HG03354 (cell line): ENCODE results near the gene PRKCI.
"Not testable (repeated sequence)": the region's sequence is repeated elsewhere in the genome, so short reads cannot be mapped to it uniquely, and the experiment has no call there.

ENCODE experiments used
- ATAC-seq: cut with Tn5 transposase; IDR thresholded peaks from one replicate; pipeline ENCODE4 v1.9.1; 2021; ENCODE audit warnings: mild to moderate bottlenecking; ENCODE audit not compliant: unreplicated experiment, poor library complexity, severe bottlenecking

The PRKCI gene

DNA sequence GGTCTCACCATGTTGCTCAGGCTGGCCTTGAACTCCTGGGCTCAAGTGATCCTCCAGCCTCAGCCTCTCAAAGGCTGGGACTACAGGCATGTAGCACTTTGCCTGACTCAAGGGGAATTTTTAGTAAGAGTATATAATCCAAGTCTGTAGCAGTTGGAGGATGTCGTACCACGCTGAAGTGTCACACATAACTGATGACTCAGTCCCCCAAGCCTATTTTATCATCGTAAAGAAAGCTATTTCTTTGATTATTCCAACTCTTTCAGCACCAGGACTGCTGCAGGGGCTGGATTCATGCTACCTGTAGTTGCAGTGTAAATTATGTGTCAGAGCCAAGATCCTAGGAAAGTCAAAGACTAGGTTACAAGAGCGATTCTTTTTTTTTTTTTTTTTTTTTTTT is 1.4 kb upstream of the PRKCI start:
- no peak for ATAC-seq

DNA sequence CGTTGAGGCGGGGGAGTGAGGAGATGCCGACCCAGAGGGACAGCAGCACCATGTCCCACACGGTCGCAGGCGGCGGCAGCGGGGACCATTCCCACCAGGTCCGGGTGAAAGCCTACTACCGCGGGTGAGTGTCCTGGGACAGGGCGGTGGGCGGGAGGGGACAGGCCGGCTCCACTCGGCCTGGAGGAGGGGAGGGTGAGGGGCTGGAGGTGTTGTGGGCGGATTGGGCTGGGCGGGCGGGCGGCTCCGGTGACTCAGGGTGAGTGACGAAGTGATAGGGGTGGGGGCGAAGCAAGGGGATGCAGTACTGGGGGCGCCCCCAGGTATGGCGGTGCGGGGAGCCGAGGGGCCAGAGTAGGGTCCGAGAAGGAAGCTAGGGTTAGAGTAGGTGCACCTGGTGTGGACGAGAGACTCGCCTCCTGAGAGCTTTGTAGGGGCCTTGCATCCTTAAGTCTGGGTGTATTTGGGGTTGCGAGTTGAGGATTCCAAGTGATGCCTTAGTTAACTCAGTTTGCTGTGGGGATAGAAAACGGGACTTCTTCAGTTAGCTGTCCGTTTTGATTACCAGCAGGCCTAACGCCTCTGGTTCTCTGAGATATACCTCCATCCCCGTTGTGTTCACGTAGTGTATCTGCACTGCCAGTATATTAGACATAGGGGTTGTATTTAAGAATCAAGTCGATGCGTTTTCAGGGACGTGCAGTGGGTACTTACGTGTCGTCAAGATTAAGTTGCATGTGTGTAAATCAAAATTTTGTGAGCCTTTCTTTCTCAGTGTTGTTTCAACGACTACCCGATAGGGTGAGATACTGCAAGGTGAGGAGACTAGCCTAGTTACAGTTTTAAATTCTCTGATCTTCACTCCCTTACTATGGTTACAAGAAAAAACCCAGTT is 670 bp downstream of the PRKCI start:
- peak; percentile 37 for ATAC-seq

DNA sequence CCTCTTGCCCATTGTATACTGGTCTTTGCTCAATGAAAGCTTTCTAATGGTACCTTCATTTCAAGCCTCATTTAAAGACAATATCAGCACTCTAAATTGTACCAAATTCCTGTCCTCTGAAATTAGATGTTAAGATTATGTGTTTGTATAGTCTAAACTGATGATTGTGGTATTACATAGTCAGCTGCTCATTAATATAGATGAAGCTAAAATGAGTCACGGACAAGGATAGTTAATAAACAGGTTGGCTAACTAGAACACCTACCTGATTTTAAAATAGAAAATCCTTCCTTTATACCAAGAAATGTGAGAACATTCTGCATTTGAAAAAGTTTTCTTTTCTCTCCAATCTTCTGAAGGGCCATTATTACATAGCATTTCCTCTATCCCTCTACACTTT is 2.9 kb downstream of the PRKCI start:
- no peak for ATAC-seq

DNA sequence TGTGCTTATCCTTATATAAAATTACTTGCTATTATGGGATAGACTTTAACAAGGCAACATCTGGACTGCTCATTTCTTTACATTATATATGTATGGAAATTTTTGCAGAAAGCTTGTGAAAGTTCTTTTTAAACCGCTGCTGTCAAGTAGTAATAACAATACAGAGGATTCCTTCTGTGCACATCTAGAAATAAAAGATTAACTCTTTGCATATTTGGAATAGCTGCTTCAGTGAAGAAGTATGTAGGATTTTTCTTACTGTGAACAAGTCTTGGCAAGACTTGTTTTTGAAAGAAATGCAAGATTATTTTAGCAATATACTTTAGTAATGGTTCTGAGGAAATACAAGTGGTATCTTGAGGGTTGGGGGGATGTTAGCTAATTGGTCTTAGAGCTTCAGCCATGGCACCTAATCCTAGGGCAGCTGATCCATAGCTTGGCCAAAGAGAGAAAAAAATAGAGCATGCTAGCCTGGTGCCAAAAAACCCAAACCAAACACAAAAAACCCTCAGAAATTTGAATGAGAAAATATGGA is 4.3 kb downstream of the PRKCI start:
- ATAC-seq, result no peak

DNA sequence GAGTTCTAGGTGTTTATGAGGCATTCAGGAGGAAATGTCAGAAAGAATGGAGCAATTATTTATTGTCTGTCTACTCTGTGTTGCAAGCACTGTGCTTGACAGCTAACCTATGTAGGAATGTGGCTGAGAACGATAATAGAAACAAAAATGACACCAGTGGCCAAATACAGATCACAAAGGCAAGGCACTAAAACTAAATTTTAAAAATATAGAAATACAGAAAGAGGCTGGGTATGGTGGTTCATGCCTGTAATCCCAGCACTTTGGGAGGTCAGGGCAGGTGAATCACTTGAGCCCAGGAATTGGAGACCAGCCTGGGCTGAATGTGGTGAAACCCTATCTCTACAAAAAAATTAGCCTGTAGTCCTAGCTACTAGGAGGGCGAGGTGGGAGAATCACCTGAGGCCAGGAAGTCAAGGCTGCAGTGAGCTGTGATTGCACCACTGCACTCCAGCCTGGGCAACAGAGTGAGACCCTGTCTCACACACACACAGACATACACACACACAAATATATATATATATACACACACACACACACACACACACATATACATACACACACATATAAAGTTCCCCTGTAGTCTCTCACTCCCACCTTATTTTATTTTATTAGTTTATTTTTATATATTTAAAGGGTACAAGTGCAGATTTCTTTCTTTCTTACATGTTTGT is 6.0 kb downstream of the PRKCI start:
- no peak for ATAC-seq

DNA sequence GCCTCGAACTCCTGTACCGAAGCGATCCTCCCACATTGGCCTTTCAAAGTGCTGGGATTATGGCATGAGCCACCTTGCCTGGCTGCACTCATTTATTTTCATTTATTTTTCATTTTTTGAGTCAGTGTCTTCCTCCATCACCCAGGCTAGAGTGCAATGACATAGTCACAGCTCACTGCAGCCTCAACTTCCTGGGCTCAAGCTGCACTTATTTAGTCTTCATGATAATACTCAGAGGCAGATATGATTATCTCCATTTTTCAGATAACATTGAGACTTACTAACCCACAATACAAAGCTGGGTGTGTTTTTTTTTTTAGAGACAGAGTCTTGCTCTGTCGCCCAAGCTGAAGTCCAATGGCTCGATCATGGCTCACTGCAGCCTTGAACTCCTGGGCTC is 10.0 kb downstream of the PRKCI start:
- ATAC-seq, result no peak

DNA sequence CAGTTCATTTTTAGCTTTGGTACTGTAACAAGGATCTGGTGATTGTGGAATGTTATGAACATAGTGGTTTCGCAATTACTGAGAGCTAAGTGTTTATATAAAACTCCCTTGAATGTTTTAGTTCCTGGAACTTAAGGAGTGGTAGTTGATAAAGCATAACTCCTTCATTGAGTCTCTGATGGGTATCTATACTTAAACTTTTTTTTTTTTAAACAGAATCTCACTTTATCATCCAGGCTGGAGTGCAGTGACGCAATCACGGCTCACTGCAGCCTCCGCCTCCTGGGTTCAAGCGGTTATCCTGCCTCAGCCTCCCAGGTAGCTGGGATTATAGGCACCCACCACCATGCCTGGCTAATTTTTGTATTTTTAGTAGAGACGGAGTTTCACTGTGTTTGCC is 11.3 kb downstream of the PRKCI start:
- ATAC-seq, result no peak

DNA sequence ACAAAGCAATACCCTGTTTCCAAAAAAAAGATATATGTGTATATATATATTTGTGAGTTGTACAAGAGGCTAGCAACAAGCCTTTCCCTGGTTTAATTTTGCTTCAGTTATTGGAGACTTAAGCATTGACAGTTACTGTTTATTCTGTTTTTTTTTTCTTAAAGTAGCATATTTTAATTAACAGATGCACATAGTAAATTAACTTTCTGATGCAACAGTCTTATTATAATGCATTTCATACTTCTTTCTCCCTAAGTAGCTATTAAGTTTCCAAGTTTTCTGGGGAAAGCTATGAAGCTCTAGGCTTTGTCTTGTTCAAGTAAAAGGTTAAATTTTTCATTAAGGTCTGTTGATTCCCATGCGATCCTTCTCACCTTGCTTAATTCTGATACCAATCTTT is 17.9 kb downstream of the PRKCI start:
- no peak for ATAC-seq

DNA sequence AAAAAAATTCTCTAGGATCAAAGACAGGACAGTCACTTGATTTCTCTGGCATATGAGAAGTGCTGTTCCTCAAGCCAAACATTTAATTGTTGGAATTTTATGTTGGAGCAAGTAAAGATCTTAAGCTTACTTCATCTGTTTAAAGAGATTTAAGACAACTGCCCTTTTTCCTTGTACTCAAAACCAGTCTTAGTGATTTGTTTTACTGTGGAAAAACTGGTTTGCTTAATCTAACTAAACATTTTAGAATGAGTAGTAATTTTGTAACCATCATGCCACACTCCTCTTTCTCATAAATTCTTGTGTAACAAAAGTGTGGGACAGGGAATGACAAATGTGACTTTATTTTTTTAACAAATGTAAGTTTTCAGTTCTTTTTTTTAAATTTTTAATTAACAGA is 18.4 kb downstream of the PRKCI start:
- no peak for ATAC-seq

DNA sequence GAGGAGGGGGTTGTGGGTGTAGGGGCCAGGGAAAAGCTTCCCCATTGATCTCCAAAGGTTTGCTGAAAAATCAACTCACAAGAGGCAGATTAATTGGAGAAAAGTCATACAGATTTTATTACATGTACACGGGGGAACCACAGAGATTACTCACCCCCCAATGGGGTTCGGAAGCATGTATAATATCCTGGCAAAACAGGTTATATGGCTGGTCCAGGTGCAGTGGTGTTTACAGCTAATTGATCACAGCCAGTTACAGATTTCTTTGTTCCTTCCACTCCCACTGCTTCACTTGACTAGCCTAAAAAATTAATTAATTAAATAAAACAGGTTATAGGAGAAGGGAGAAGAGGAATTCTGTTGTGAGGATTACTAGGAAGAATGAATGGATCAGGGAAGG is 22.4 kb downstream of the PRKCI start:
- no peak for ATAC-seq

DNA sequence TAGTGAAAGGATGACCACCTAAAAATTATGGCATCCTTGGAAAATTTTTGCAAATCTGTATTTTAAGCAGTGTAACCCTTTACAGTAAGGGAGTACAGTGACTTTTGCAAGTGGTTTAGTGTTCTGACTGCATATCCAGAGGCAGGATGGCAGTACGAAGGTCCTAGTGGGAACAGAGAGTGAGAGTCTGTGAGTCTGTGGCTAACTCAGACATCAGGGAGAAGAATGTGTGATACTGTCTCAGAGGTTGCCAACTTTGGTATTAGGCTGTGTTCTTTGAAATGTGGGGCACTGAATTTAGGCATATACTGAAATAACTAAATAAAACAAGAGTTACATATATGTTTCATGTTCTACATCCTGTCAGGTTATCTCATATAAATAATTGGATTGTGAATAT is 25.7 kb downstream of the PRKCI start:
- peak; percentile 44 for ATAC-seq

DNA sequence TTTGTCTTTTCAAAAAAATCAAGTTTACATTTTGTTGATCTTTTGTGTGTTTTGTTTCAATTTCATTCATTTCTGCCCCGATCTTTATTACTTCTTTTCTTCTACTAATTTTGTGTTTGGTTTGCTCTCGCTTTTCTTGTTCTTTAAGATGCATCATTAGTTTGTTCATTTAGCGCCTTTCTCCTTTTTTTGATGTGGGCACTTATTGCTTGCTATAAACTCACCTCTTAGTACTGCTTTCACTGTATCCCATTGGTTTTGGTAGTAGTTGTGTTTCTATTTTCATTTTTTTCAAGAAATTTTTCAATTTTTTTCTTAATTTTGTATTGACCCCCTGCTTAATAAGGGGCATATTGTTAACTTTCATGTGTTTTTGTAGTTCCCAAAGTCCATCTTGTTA is 34.4 kb downstream of the PRKCI start:
- no peak for ATAC-seq

DNA sequence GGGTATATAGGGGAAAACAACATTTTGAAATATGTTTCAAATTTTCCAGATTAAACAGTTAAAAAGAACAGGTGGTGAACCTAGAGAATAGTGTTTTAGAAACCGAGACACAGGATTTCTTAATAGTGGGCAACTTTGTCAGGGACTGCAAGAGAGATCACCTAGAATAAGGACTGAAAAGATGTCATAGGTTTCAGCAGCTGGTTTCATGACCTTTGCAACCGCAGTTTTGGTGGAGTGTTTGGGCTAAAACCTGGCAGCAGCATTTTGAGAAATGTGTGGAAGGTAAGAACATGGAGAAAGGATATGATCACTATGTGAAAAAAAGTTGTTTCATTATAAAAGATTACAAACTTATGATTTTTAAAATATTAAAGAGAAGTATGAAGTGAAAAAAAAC is 34.9 kb downstream of the PRKCI start:
- ATAC-seq, result peak; percentile 76

DNA sequence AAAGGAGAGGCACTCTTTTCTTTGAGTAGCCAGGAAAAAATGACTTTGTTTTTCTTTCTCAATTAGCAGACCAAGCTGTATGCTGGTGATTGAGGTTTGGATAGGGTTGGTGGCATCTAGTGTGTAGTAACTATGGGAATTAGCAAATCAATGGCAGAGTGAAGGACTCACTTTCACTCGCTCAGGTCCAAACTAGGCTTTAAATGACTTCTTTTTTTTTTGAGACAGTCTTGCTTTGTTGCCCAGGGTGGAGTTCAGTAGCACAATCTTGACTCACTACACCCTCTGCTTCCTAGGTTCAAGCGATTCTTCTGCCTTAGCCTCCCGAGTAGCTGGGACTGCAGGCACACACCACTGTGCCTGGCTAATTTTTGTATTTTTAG is 35.9 kb downstream of the PRKCI start:
- peak; percentile 33 for ATAC-seq

DNA sequence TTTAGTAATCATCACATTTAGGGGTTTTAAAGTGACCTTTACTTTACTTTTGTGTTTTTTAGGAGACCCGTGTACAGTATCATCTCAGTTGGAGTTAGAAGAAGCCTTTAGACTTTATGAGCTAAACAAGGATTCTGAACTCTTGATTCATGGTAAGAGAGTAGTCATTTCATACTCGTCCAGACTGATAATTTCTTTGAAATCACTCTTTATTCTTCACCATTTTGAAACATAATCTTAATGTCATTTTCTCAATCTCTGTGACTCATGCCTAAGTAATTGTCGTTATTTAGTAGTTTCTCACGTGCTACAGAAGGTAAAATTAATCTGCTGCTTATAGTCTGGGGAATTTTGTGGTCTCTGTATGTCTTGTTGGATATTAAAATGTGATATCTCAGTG is 37.7 kb downstream of the PRKCI start:
- no peak for ATAC-seq

DNA sequence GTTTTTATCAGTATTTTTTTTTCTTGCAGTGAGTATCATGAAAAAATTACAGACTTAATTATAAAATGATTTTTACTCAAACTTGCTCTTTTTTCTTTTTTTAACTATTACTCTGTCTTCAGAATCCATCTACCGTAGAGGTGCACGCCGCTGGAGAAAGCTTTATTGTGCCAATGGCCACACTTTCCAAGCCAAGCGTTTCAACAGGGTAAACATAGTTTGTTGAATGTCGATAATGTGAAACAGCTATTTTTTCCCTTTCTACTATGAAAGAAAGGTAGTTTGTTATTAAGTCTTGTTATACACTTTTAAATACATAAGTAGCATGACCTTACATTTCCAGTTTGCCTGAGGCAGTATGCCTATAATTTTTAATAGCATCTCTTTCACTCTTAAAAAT is 45.6 kb downstream of the PRKCI start:
- no peak for ATAC-seq

DNA sequence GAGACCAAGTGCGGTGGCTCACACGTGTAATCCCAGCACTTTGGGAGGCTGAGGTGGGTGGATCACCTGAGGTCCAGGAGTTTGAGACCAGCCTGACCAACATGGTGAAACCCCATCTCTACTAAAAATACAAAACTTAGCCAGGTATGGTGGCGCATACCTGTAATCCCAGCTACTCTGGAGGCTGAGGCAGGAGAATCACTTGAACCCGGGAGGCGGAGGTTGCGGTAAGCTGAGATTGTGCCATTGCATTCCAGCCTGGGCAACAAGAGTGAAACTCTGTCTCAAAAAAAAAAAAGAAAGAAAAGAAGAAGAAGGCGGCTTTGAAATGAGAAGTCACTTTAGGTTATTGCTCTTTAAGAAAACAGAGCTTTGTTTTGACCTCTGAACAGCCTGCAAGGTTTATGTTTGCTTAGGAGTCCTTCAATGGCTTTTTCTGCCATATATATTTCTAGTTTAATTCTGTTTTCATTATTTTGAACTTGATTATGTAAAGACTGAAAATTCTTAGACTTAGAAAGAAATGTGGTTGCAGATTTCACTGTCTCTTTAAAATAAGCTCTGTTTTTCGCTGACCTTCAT is 47.5 kb downstream of the PRKCI start:
- not testable (repeated sequence) for ATAC-seq

DNA sequence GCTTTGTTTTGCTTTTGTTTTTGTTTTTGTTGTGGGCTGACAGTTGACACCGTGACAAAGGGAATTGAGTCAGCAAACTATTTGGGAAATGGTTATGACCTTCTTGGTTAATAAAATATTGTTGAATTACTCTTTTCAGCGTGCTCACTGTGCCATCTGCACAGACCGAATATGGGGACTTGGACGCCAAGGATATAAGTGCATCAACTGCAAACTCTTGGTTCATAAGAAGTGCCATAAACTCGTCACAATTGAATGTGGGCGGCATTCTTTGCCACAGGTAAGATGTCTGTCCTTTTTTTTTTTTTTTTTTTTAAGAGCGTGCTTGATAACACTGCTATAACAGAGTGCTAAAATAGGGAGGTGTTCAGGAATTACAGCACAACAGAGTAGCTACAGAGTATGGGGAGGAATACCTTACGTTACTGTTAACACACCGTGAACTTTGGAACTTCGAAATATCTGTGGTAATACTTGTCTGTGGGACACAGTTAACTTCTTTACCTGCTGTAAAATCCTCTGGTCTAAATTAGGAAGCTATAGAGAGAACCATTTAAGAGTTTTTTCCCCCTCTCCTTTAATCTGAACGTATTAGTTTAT is 48.2 kb downstream of the PRKCI start:
- no peak for ATAC-seq

DNA sequence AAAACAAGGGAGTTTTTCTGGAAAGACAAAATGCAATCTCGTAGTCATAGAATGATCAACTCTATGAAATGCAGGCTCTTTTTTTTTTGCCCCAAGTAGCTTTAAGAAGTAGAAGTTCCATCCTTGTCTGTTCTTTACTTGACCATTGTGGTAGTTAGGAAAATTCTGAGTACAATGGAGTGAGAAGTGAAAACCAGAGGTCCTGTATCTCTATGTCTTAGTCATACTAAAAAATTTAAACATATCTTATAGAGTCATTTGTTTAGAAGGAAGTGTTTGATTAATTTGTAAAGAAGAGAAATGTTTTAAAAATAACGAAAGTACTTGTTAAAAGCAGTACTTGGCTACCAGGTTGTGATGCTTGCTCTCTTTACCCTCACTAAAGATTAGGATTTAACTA is 52.4 kb downstream of the PRKCI start:
- ATAC-seq, result no peak

DNA sequence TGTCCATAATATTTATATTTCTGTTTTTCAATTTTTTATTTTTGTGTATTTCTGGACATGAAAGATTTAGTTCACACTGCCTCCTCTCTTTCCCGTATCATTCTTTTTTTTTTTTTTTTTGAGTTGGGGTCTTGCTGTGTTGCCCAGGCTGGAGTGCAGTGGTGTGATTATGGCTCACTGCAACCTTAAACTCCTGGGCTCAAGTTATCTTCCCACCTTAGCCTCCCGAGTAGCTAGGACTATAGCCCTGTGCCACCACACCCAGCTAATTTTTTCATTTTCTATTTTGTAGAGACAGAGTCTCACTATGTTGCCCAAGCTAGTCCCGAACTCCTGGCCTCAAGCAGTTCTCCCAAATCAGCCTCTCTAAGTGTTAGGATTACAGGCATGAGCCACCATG is 53.6 kb downstream of the PRKCI start:
- no peak for ATAC-seq
